Adrenal gland (tissue), 12 donors: ENCODE data around the gene MANSC4. TPM values are rescaled to one million over a fixed set of nuclear protein-coding genes. Genes with fewer than 3 reads are reported as not detected.

Experiments used
- DNase-seq, 7 donors: peaks; one replicate each; pipeline ENCODE4 v3.0.0-alpha.2; 2019 to 2020
- H3K27ac ChIP-seq, 5 donors: fragments of 200-600 bp; sonication (generic) in 4 of 5; 1 replicate in 3 of 5; 2 replicates in 2 of 5; pipeline versions ENCODE4 v1.5.1 to v1.8.0; 2016 to 2020; ENCODE audit warnings: mild to moderate bottlenecking in 1 of 5
- H3K27me3 ChIP-seq: fragments of 200-600 bp; 2 replicates; pipeline ENCODE4 v1.8.0; 2021
- H3K36me3 ChIP-seq, 2 donors: fragments of 200-600 bp; replicated peaks in 1 of 2; 1 replicate in 1 of 2; 2 replicates in 1 of 2; pipeline versions ENCODE4 v1.5.1 to v1.8.0; 2018 to 2022
- H3K4me1 ChIP-seq, 2 donors: fragments of 200-600 bp; replicated peaks in 1 of 2; 1 replicate in 1 of 2; 2 replicates in 1 of 2; pipeline versions ENCODE4 v1.5.1 to v1.8.0; 2018 to 2021
- H3K4me3 ChIP-seq, 4 donors: fragments of 200-600 bp; sonication (generic) in 3 of 4; one replicate each; pipeline ENCODE4 v1.5.1; 2016 to 2018
- H3K9me3 ChIP-seq, 3 donors: fragments of 200-600 bp; sonication (generic) in 1 of 3; replicated peaks in 1 of 3; 1 replicate in 2 of 3; 2 replicates in 1 of 3; pipeline versions ENCODE4 v1.5.1 to v1.8.0; 2016 to 2021
- POLR2A ChIP-seq, 2 donors: fragments of 450-650 bp; IDR thresholded peaks; one replicate each; pipeline ENCODE4 v1.6.1; 2017; ENCODE audit warnings: antibody characterized with exemption in 2 of 2, mild to moderate bottlenecking in 2 of 2, moderate library complexity in 1 of 2
- WGBS, 4 donors: extraction: QIAGEN DNeasy Blood & Tissue Kit in 2 of 4; methylation state at CpG; one replicate each; pipeline versions ENCODE4 v1.1.5 to v1.1.7; 2013 to 2017; 5-methylcytosine and 5-hydroxymethylcytosine counted together
- intact Hi-C, 2 donors: fragments of 100-400 bp; cut with DNase I; formaldehyde crosslinking; loops; one replicate each; pipeline versions ENCODE4 v1.14.1 to v1.15.0; 2022 to 2023
- polyA plus RNA-seq, 3 donors: library from polyadenylated mRNA; stranded (reverse); fragments of 200-250 nt in 2 of 3; fragments of 350-450 nt in 1 of 3; fragmentation: Illumina TruSeq in 1 of 3; extraction: RNeasy Lipid Tissue Mini Kit (QIAGEN cat#74804) in 1 of 3; gene quantifications; one replicate each; pipeline ENCODE4 v1.2.3, GENCODE V29; 2013 to 2014
- total RNA-seq, 9 donors: library from RNA; depleted of rRNA in 4 of 9; stranded (reverse); fragments of >200 nt in 4 of 9; fragments of 120-200 nt in 1 of 9; fragmentation: NEBNext Ultra II Directional in 1 of 9; extraction: Animal tissue kit (Norgen Biotek cat#: 25700) in 1 of 9; gene quantifications; one replicate each; pipeline versions ENCODE4 v1.1.0 to v1.2.4, GENCODE V29; 2013 to 2023
- TF ChIP-seq, protein P1 (sequence below), 6 experiments: fragments of 450-650 bp in 4 of 6; fragments of 200-600 bp in 2 of 6; sonication (generic) in 1 of 6; IDR thresholded peaks; 1 replicate in 5 of 6; 2 replicates in 1 of 6; pipeline versions ENCODE4 v1.5.1 to v1.8.0; 2016 to 2021; ENCODE audit warnings: antibody characterized with exemption in 6 of 6, mild to moderate bottlenecking in 2 of 6, moderate library complexity in 1 of 6
- donor health status: healthy with polysubstance abuse.
- donor health status: Bipolar disorder and iron deficiency.
- donor health status: DM: yes; HTN: yes; CAD: no.
- donor health status: DM: no; HTN: no; CAD: no.
- donor health status: DM: no; HTN: no; CAD: no.
- donor health status: DM: yes; HTN: yes; CAD: no.

Gene MANSC4
- total and polyA plus RNA-seq, 12 donors = 0.07 to 0.11 TPM; not detected in 10

- H3K4me1 ChIP-seq = peaks cover 8 to 30% of the 10 kb centered on the region in 2 donors
- TF ChIP-seq POLR2A (IDR thresholded peaks at IDR 0.05) = no peak
- TF ChIP-seq, protein P1, sequence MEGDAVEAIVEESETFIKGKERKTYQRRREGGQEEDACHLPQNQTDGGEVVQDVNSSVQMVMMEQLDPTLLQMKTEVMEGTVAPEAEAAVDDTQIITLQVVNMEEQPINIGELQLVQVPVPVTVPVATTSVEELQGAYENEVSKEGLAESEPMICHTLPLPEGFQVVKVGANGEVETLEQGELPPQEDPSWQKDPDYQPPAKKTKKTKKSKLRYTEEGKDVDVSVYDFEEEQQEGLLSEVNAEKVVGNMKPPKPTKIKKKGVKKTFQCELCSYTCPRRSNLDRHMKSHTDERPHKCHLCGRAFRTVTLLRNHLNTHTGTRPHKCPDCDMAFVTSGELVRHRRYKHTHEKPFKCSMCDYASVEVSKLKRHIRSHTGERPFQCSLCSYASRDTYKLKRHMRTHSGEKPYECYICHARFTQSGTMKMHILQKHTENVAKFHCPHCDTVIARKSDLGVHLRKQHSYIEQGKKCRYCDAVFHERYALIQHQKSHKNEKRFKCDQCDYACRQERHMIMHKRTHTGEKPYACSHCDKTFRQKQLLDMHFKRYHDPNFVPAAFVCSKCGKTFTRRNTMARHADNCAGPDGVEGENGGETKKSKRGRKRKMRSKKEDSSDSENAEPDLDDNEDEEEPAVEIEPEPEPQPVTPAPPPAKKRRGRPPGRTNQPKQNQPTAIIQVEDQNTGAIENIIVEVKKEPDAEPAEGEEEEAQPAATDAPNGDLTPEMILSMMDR (IDR thresholded peaks at IDR 0.05) = no peak
- intact Hi-C loops = no loop called here
- WGBS, 4 donors = 62 to 75% (median 67%) methylated on average over 1 of the region's 1 CpG
- H3K4me3 ChIP-seq = no peak overlapping the region
- H3K27ac ChIP-seq = no peak overlapping the region
- DNase-seq = no peak
- no peaks in the 10 kb centered on the region for H3K36me3 ChIP-seq
- H3K9me3 ChIP-seq = no peaks in the 10 kb centered on the region
- H3K27me3 ChIP-seq = no peaks in the 10 kb centered on the region
Observed at GRCh38 chr12:27778206-27778605, 1.8 kb downstream of the MANSC4 start.

DNA sequence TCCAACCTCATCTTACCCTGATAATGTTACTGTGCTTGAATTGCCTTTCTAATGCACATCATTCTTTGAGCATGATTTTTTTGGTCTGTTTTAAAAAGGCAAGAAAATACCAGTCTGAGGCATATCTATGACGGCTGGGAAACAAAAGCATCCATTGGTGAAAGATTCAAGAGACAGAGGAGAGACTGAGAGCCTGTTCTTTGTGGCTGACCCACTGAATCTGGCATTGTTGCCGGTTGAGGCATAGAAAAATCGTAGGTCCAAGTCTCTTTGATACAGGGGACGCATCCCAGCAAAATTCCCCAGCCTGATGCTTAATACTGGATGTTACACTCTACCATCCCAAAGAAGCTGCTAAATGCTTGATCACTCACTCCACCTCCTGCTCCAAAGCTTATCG lies 2.9 kb downstream of the MANSC4 start:
- DNase-seq = no peak
- no peak for TF ChIP-seq POLR2A (IDR thresholded peaks at IDR 0.05)
- TF ChIP-seq, protein P1 (IDR thresholded peaks at IDR 0.05) = no peak
- WGBS, 4 donors = 75 to 88% (median 82%) methylated on average over 5 of the region's 5 CpGs
- intact Hi-C loops = no loop called here
- H3K4me1 ChIP-seq = peaks cover 8 to 19% of the 10 kb centered on the region in 2 donors
- no peak overlapping the region for H3K27ac ChIP-seq
- no peaks in the 10 kb centered on the region for H3K27me3 ChIP-seq
- H3K4me3 ChIP-seq = no peak overlapping the region
- no peaks in the 10 kb centered on the region for H3K36me3 ChIP-seq
- H3K9me3 ChIP-seq = no peaks in the 10 kb centered on the region

DNA sequence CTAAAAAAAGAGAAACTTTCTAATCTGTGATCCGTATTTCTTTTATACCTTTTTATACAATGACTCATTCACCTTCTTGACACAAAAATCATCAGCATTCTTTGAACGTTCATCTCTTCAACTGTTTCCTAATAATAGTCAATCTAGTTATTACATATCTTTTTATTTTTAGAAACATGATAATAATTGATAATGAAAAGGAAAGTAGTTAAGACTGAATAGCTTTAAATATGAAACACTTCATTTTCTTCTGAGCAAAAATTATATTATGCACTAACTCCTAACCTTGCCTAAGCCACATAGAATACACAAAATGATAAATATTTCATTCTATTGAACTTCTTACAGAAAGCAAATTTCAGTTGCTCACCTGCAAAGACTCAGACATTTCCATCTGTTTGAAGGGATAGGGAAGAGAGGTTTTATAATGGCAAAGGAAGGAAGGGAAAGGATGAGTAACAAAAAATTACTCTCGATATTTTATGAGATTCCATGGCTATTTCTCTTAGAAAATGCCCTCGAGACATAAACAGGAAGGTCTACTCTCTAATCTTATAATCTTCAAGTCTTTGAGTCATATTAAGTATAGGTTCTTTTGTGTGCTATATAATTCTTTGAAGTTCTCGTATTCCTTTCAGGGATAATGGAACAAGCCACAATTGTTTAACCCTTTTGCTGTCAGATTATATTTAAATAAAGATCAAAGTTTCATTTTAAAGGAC lies 7.5 kb downstream of the MANSC4 start:
- DNase-seq = no peak
- intact Hi-C loops = no loop called here
- Histone ChIP-seq H3K27ac (no peak overlapping the region), H3K4me3 (no peak overlapping the region), H3K4me1 (no peaks in the 10 kb centered on the region), H3K9me3 (no peaks in the 10 kb centered on the region), H3K27me3 (no peaks in the 10 kb centered on the region), H3K36me3 (no peaks in the 10 kb centered on the region)
- no peak for TF ChIP-seq POLR2A (IDR thresholded peaks at IDR 0.05)
- TF ChIP-seq, protein P1 (IDR thresholded peaks at IDR 0.05) = no peak
- WGBS, 4 donors = 52 to 60% (median 55%) methylated on average over 5 of the region's 5 CpGs

DNA sequence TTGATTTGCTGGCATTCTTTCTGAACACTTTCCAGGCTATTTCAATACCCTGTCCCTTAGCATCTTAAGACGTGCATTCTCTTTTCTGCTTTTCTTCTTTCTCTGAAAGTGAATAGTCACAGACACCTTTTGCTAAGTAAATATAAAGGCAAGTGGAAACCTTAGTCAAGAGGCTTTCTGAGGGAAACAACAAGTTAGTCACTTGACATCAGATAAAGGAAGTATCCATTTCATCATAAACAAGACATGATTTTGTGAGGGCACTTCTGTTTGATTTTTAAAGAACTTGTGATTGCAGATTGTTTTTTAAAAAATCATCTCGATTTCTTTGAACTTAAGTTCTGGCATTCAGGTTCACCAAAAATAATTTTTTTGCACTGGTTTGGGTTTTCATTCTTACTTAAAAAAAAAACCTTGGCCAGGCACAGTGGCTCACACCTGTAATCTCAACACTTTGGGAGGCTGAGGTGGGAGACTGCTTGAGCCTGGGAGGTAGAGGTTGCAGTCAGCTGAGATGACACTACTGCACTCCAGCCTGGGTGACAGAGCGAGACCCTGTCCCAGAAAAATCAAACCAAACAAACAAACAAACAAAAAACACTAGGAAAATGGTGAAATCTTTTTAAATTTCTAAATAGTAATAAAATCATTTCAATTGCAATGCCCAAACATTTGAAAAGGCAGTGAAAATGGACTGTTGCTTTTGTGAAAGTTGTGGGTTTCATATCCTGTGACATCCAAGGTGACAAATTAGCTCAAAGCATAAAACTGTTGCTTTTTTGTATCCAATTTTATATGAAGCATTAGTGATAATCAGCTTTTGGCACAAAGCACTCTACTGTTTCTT lies 8.3 kb downstream of the MANSC4 start:
- intact Hi-C loops = no loop called here
- H3K9me3 ChIP-seq = no peaks in the 10 kb centered on the region
- H3K27ac ChIP-seq = no peak overlapping the region
- no peak overlapping the region for H3K4me3 ChIP-seq
- no peaks in the 10 kb centered on the region for H3K4me1 ChIP-seq
- no peak for DNase-seq
- H3K27me3 ChIP-seq = no peaks in the 10 kb centered on the region
- 81 to 89% (median 85%) methylated on average over 3 of the region's 3 CpGs for WGBS, 4 donors
- no peaks in the 10 kb centered on the region for H3K36me3 ChIP-seq
- no peak for TF ChIP-seq POLR2A (IDR thresholded peaks at IDR 0.05)
- TF ChIP-seq, protein P1 (IDR thresholded peaks at IDR 0.05) = no peak
